ENCODE results near the gene DNM3.

- TF ChIP-seq HDAC6 (IDR thresholded peaks at IDR 0.05; ENCODE audit: low read depth, low read length) (no peak), MAZ (CRISPR knock-in tag; conservative IDR thresholded peaks at IDR 0.05 in 1 of 2, IDR thresholded peaks at IDR 0.05 in 1 of 2) (no peak), YY1 (IDR thresholded peaks at IDR 0.05; ENCODE audit: borderline replicate concordance in 1 of 3, control insufficient read depth in 1 of 3, extremely low read depth in 1 of 3, insufficient read depth in 3 of 3, insufficient read length in 1 of 3, insufficient replicate concordance in 2 of 3, low read depth in 1 of 3, low read length in 2 of 3) (no peak), ZNF134 (CRISPR knock-in tag; conservative IDR thresholded peaks at IDR 0.05) (no peak), CTCF (IDR thresholded peaks at IDR 0.05 in 2 of 3, conservative IDR thresholded peaks at IDR 0.05 in 1 of 3; ENCODE audit: insufficient read depth in 2 of 3, low read depth in 1 of 3, low read length in 3 of 3) (no peak), FOXK1 (CRISPR knock-in tag; IDR thresholded peaks at IDR 0.05; ENCODE audit: borderline replicate concordance) (no peak), ARID3A (IDR thresholded peaks at IDR 0.05; ENCODE audit: borderline replicate concordance, low read depth, low read length) (no peak), SREBF2 (CRISPR knock-in tag; IDR thresholded peaks at IDR 0.05) (no peak), WHSC1 (IDR thresholded peaks at IDR 0.05; ENCODE audit: low read length) (no peak)
These were observed 559.4 kb downstream of the DNM3 start for GRCh38 chr1:172400722-172401105.
